Thymus (tissue), 11 donors: ENCODE measurements around the gene CTCFL. TPM values are rescaled to one million over a fixed set of nuclear protein-coding genes. Genes with fewer than 3 reads are reported as not detected.

Source experiments
- DNase-seq, 9 donors: peaks; one replicate each; pipeline ENCODE4 v3.0.0-alpha.2; 2013; ENCODE audit warnings: low spot score in 9 of 9, low read depth in 6 of 9, missing footprints in 1 of 9
- H3K27ac ChIP-seq, 2 donors: one replicate each; pipeline ENCODE4 v1.5.1; 2013; ENCODE audit warnings: control low read depth in 1 of 2, low read depth in 1 of 2, low read length in 1 of 2, mild to moderate bottlenecking in 1 of 2, moderate library complexity in 1 of 2
- H3K27me3 ChIP-seq, 2 donors: one replicate each; pipeline ENCODE4 v1.5.1; 2013; ENCODE audit warnings: low read length in 1 of 2; ENCODE audit not compliant: control insufficient read depth in 2 of 2, insufficient read depth in 1 of 2
- H3K36me3 ChIP-seq, 2 donors: one replicate each; pipeline ENCODE4 v1.5.1; 2013; ENCODE audit warnings: low read length in 1 of 2, mild to moderate bottlenecking in 1 of 2, moderate library complexity in 1 of 2; ENCODE audit not compliant: control insufficient read depth in 2 of 2, insufficient read depth in 2 of 2
- H3K4me1 ChIP-seq, 2 donors: one replicate each; pipeline ENCODE4 v1.5.1; 2013; ENCODE audit warnings: low read length in 2 of 2; ENCODE audit not compliant: control insufficient read depth in 2 of 2, insufficient read depth in 2 of 2
- H3K4me3 ChIP-seq, 2 donors: one replicate each; pipeline ENCODE4 v1.5.1; 2013; ENCODE audit warnings: low read length in 2 of 2, control low read depth in 1 of 2, mild to moderate bottlenecking in 1 of 2
- H3K9me3 ChIP-seq, 2 donors: one replicate each; pipeline ENCODE4 v1.5.1; 2013; ENCODE audit warnings: low read length in 1 of 2, mild to moderate bottlenecking in 1 of 2; ENCODE audit not compliant: control insufficient read depth in 2 of 2, insufficient read depth in 1 of 2
- WGBS: extraction: QIAGEN DNeasy Blood & Tissue Kit; methylation state at CpG from one replicate; pipeline ENCODE4 v1.1.7; 2013; 5-methylcytosine and 5-hydroxymethylcytosine counted together
- polyA plus RNA-seq: library from polyadenylated mRNA; stranded (reverse); fragments of 200-250 nt; gene quantifications from one replicate; pipeline ENCODE4 v1.2.3, GENCODE V29; 2013
- total RNA-seq: library from RNA; stranded (reverse); fragments of 120-200 nt; gene quantifications from one replicate; pipeline ENCODE4 v1.2.4, GENCODE V29; 2013
- donor health status: healthy.

The CTCFL gene
- total and polyA plus RNA-seq, 2 donors: 0.05 to 0.07 TPM

- Histone ChIP-seq H3K4me3 (no peak overlapping the region), H3K27me3 (peaks cover 0 to 2% of the 10 kb centered on the region in 2 donors), H3K27ac (no peak overlapping the region), H3K4me1 (no peaks in the 10 kb centered on the region), H3K36me3 (no peaks in the 10 kb centered on the region), H3K9me3 (no peaks in the 10 kb centered on the region)
- no peak for DNase-seq
- 96% methylated on average over 3 of the region's 3 CpGs for WGBS
Measured at GRCh38 chr20:57529810-57530209, 4.9 kb upstream of the CTCFL start.

GRCh38 chr20:57529160-57529585 lies 4.2 kb upstream of the CTCFL start:
- Histone ChIP-seq H3K4me1 (no peaks in the 10 kb centered on the region), H3K4me3 (no peak overlapping the region), H3K36me3 (no peaks in the 10 kb centered on the region), H3K9me3 (no peaks in the 10 kb centered on the region), H3K27me3 (peaks cover 0 to 2% of the 10 kb centered on the region in 2 donors), H3K27ac (no peak overlapping the region)
- no peak for DNase-seq
- WGBS: 94% methylated on average over 8 of the region's 8 CpGs

- Histone ChIP-seq H3K36me3 (no peaks in the 10 kb centered on the region), H3K4me1 (no peaks in the 10 kb centered on the region), H3K4me3 (no peak overlapping the region), H3K27me3 (peaks cover 0 to 2% of the 10 kb centered on the region in 2 donors), H3K9me3 (no peaks in the 10 kb centered on the region), H3K27ac (no peak overlapping the region)
- DNase-seq: no peak
- WGBS: 97% methylated on average over 4 of the region's 4 CpGs
Measured at GRCh38 chr20:57528148-57528547, 3.2 kb upstream of the CTCFL start.

GRCh38 chr20:57527728-57528127 lies 2.8 kb upstream of the CTCFL start:
- Histone ChIP-seq H3K9me3 (no peaks in the 10 kb centered on the region), H3K4me3 (no peak overlapping the region), H3K27me3 (peaks cover 0 to 2% of the 10 kb centered on the region in 2 donors), H3K27ac (no peak overlapping the region), H3K4me1 (no peaks in the 10 kb centered on the region), H3K36me3 (no peaks in the 10 kb centered on the region)
- WGBS: 82% methylated on average over 6 of the region's 6 CpGs
- DNase-seq: no peak

GRCh38 chr20:57526885-57527460 lies 2.0 kb upstream of the CTCFL start:
- Histone ChIP-seq H3K36me3 (no peaks in the 10 kb centered on the region), H3K4me1 (no peaks in the 10 kb centered on the region), H3K9me3 (no peaks in the 10 kb centered on the region), H3K27ac (no peak overlapping the region), H3K4me3 (no peak overlapping the region), H3K27me3 (no peaks in the 10 kb centered on the region)
- DNase-seq: no peak
- 75% methylated on average over 19 of the region's 19 CpGs for WGBS

GRCh38 chr20:57526087-57526884 lies 1.3 kb upstream of the CTCFL start:
- Histone ChIP-seq H3K36me3 (no peaks in the 10 kb centered on the region), H3K27ac (no peak overlapping the region), H3K9me3 (no peaks in the 10 kb centered on the region), H3K4me3 (no peak overlapping the region), H3K4me1 (no peaks in the 10 kb centered on the region), H3K27me3 (no peaks in the 10 kb centered on the region)
- 84% methylated on average over 17 of the region's 17 CpGs for WGBS
- DNase-seq: no peak

GRCh38 chr20:57525328-57526086 lies 567 bp upstream of the CTCFL start:
- no peaks in the 10 kb centered on the region for H3K4me1 ChIP-seq
- DNase-seq: no peak
- no peaks in the 10 kb centered on the region for H3K9me3 ChIP-seq
- no peaks in the 10 kb centered on the region for H3K36me3 ChIP-seq
- WGBS: 62% methylated on average over 10 of the region's 10 CpGs
- no peaks in the 10 kb centered on the region for H3K27me3 ChIP-seq
- H3K4me3 ChIP-seq: no peak overlapping the region
- no peak overlapping the region for H3K27ac ChIP-seq

GRCh38 chr20:57523782-57524181 lies 1.2 kb downstream of the CTCFL start:
- Histone ChIP-seq H3K4me1 (no peaks in the 10 kb centered on the region), H3K36me3 (no peaks in the 10 kb centered on the region), H3K4me3 (no peak overlapping the region), H3K9me3 (no peaks in the 10 kb centered on the region), H3K27ac (no peak overlapping the region), H3K27me3 (no peaks in the 10 kb centered on the region)
- DNase-seq: no peak
- WGBS: 96% methylated on average over 11 of the region's 11 CpGs
